ENCODE results near the gene DARS1. TPM values are rescaled to one million over a fixed set of nuclear protein-coding genes. Genes with fewer than 3 reads are reported as not detected.

DARS1 gene
- polyA plus RNA-seq, 1 donor (not counting 4 experiments of a cell fraction or from before 2014, with no cell fraction given): 129 TPM

DNA sequence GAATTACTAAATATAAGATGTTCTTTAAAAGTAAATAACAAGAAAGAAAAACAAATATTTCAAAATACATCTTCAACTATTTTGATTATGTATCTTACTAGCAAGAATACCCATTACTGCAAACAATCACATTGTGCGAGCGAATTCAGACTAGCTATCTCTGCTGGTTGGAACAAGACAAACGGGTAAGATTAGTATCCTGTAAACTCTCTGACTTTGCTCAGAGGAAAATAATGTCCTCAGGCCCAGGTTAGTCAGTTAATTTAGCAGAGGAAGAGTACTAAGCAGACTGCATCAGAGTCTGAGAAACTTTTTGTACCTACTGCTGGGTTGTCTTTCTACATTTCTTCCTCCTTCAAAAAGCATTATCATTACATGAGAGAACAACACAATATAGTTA, 58.8 kb downstream of the DARS1 start:
- Histone ChIP-seq H3K36me3 (ENCODE audit: control insufficient read depth in 2 of 2, extremely low read depth in 1 of 2, insufficient read depth in 2 of 2, low read length in 2 of 2) (peaks cover 0 to 3% of the 10 kb centered on the region in 2 experiments), H3K79me2 (ENCODE audit: control insufficient read depth, insufficient read depth, low read length) (no peaks in the 10 kb centered on the region), H3K4me2 (ENCODE audit: control insufficient read depth, extremely low read depth, insufficient read depth, low read depth, low read length) (no peak overlapping the region), H2AFZ (ENCODE audit: control insufficient read depth, low read length) (no peak overlapping the region), H3K9me3 (ENCODE audit: control insufficient read depth, low read depth, low read length) (no peaks in the 10 kb centered on the region), H3K4me3 (ENCODE audit: control insufficient read depth in 2 of 3, extremely low read depth in 1 of 3, insufficient read depth in 2 of 3, low read depth in 1 of 3, low read length in 3 of 3) (no peak overlapping the region), H4K20me1 (ENCODE audit: control insufficient read depth, extremely low read depth, insufficient read depth, low read length) (no peaks in the 10 kb centered on the region), H3K27me3 (ENCODE audit: control insufficient read depth, extremely low read depth, insufficient read depth, low read length) (no peaks in the 10 kb centered on the region), H3K4me1 (ENCODE audit: control insufficient read depth, extremely low read depth, insufficient read depth, low read length) (no peaks in the 10 kb centered on the region), H3K27ac (ENCODE audit: control insufficient read depth, insufficient read depth, low read length) (no peak overlapping the region), H3K9me1 (ENCODE audit: control insufficient read depth, extremely low read depth, insufficient read depth, low read length) (no peaks in the 10 kb centered on the region), H3K9ac (ENCODE audit: control insufficient read depth, extremely low read depth, insufficient read depth, low read length) (no peak overlapping the region)
- DNase-seq (ENCODE audit: low read depth, low spot score) (no peak), FAIRE-seq (no peak)
- TF ChIP-seq, protein P1, sequence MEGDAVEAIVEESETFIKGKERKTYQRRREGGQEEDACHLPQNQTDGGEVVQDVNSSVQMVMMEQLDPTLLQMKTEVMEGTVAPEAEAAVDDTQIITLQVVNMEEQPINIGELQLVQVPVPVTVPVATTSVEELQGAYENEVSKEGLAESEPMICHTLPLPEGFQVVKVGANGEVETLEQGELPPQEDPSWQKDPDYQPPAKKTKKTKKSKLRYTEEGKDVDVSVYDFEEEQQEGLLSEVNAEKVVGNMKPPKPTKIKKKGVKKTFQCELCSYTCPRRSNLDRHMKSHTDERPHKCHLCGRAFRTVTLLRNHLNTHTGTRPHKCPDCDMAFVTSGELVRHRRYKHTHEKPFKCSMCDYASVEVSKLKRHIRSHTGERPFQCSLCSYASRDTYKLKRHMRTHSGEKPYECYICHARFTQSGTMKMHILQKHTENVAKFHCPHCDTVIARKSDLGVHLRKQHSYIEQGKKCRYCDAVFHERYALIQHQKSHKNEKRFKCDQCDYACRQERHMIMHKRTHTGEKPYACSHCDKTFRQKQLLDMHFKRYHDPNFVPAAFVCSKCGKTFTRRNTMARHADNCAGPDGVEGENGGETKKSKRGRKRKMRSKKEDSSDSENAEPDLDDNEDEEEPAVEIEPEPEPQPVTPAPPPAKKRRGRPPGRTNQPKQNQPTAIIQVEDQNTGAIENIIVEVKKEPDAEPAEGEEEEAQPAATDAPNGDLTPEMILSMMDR (optimal IDR thresholded peaks at IDR 0.05 in 1 of 3, IDR thresholded peaks at IDR 0.05 in 1 of 3, conservative IDR thresholded peaks at IDR 0.05 in 1 of 3; ENCODE audit: extremely low read depth in 1 of 3, insufficient read depth in 2 of 3, low read length in 3 of 3): no peak
- no peak for TF ChIP-seq EZH2 (IDR thresholded peaks at IDR 0.05; ENCODE audit: low read length)
- dilution Hi-C loops (cut with MboI; ENCODE audit: extremely low pct_ligation_motif_present, low sequenced_read_pairs): no loop called here

DNA sequence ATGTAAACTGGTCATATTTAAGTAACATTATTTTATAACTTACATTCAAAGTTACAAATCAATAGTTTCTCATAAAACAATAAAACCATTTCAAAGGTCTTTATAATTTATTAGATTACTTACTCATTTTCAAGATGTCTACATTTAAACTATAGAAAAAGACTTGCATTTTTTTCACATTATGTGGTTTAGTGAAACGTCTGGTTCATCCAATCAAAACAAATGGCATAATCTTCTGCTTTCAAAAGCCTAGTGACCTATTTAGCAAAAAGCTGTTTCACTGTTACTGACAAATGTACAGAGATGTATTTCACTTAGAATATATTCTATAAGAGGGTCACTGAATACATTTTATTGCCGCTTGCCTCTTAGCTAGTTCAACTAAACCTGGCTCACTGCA, 59.9 kb downstream of the DARS1 start:
- H3K79me2 ChIP-seq (ENCODE audit: control insufficient read depth, insufficient read depth, low read length): no peaks in the 10 kb centered on the region
- no peak overlapping the region for H3K4me2 ChIP-seq (ENCODE audit: control insufficient read depth, extremely low read depth, insufficient read depth, low read depth, low read length)
- no peak overlapping the region for H2AFZ ChIP-seq (ENCODE audit: control insufficient read depth, low read length)
- dilution Hi-C loops (cut with MboI; ENCODE audit: extremely low pct_ligation_motif_present, low sequenced_read_pairs): no loop called here
- H4K20me1 ChIP-seq (ENCODE audit: control insufficient read depth, extremely low read depth, insufficient read depth, low read length): no peaks in the 10 kb centered on the region
- no peaks in the 10 kb centered on the region for H3K9me1 ChIP-seq (ENCODE audit: control insufficient read depth, extremely low read depth, insufficient read depth, low read length)
- no peaks in the 10 kb centered on the region for H3K27me3 ChIP-seq (ENCODE audit: control insufficient read depth, extremely low read depth, insufficient read depth, low read length)
- FAIRE-seq (no peak), DNase-seq (ENCODE audit: low read depth, low spot score) (no peak)
- peaks cover 0 to 3% of the 10 kb centered on the region in 2 experiments for H3K36me3 ChIP-seq (ENCODE audit: control insufficient read depth in 2 of 2, extremely low read depth in 1 of 2, insufficient read depth in 2 of 2, low read length in 2 of 2)
- no peaks in the 10 kb centered on the region for H3K4me1 ChIP-seq (ENCODE audit: control insufficient read depth, extremely low read depth, insufficient read depth, low read length)
- H3K4me3 ChIP-seq (ENCODE audit: control insufficient read depth in 2 of 3, extremely low read depth in 1 of 3, insufficient read depth in 2 of 3, low read depth in 1 of 3, low read length in 3 of 3): no peak overlapping the region
- no peak for TF ChIP-seq EZH2 (IDR thresholded peaks at IDR 0.05; ENCODE audit: low read length)
- H3K9ac ChIP-seq (ENCODE audit: control insufficient read depth, extremely low read depth, insufficient read depth, low read length): no peak overlapping the region
- no peak overlapping the region for H3K27ac ChIP-seq (ENCODE audit: control insufficient read depth, insufficient read depth, low read length)
- H3K9me3 ChIP-seq (ENCODE audit: control insufficient read depth, low read depth, low read length): no peaks in the 10 kb centered on the region

DNA sequence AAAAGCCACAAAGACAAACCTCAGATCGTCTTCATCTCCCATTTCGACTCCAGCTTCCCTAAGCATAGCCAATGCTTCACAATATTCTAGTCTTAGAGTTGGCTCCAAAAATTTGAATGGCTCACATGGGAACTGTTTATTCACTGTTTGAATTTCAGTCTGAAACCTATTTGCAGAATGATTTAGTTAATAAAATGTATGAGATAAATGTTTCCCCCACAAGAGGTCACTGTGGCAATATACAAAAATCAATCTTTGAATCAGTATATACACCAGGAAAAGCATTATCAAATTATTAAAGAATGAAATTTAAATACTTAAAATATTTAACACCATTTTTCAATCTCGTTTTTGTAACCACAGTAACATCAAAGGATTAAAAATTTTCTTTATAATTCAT, 69.2 kb downstream of the DARS1 start:
- no peak overlapping the region for H3K4me2 ChIP-seq (ENCODE audit: control insufficient read depth, extremely low read depth, insufficient read depth, low read depth, low read length)
- peaks cover 0 to 7% of the 10 kb centered on the region in 2 experiments for H3K36me3 ChIP-seq (ENCODE audit: control insufficient read depth in 2 of 2, extremely low read depth in 1 of 2, insufficient read depth in 2 of 2, low read length in 2 of 2)
- TF ChIP-seq, protein P1 (optimal IDR thresholded peaks at IDR 0.05 in 1 of 3, IDR thresholded peaks at IDR 0.05 in 1 of 3, conservative IDR thresholded peaks at IDR 0.05 in 1 of 3; ENCODE audit: extremely low read depth in 1 of 3, insufficient read depth in 2 of 3, low read length in 3 of 3): peak in 1 of 3 experiments; percentile 27
- no peak for TF ChIP-seq EZH2 (IDR thresholded peaks at IDR 0.05; ENCODE audit: low read length)
- H3K9ac ChIP-seq (ENCODE audit: control insufficient read depth, extremely low read depth, insufficient read depth, low read length): no peak overlapping the region
- no peaks in the 10 kb centered on the region for H4K20me1 ChIP-seq (ENCODE audit: control insufficient read depth, extremely low read depth, insufficient read depth, low read length)
- no peak for FAIRE-seq
- H3K4me3 ChIP-seq (ENCODE audit: control insufficient read depth in 2 of 3, extremely low read depth in 1 of 3, insufficient read depth in 2 of 3, low read depth in 1 of 3, low read length in 3 of 3): no peak overlapping the region
- H2AFZ ChIP-seq (ENCODE audit: control insufficient read depth, low read length): no peak overlapping the region
- H3K9me3 ChIP-seq (ENCODE audit: control insufficient read depth, low read depth, low read length): no peaks in the 10 kb centered on the region
- no peaks in the 10 kb centered on the region for H3K79me2 ChIP-seq (ENCODE audit: control insufficient read depth, insufficient read depth, low read length)
- H3K9me1 ChIP-seq (ENCODE audit: control insufficient read depth, extremely low read depth, insufficient read depth, low read length): no peaks in the 10 kb centered on the region
- no peak overlapping the region for H3K27ac ChIP-seq (ENCODE audit: control insufficient read depth, insufficient read depth, low read length)
- H3K4me1 ChIP-seq (ENCODE audit: control insufficient read depth, extremely low read depth, insufficient read depth, low read length): no peaks in the 10 kb centered on the region
- dilution Hi-C loops (cut with MboI; ENCODE audit: extremely low pct_ligation_motif_present, low sequenced_read_pairs): no loop called here
- DNase-seq (ENCODE audit: low read depth, low spot score): no peak
- H3K27me3 ChIP-seq (ENCODE audit: control insufficient read depth, extremely low read depth, insufficient read depth, low read length): no peaks in the 10 kb centered on the region

All from keratinocyte (primary cell).